Breast epithelium (tissue), 4 donors: Measurements from ENCODE around the gene ARFRP1. TPM values are rescaled to one million over a fixed set of nuclear protein-coding genes. Genes with fewer than 3 reads are reported as not detected.
"Not testable (repeated sequence)": the region's sequence is repeated elsewhere in the genome, so short reads cannot be mapped to it uniquely, and the experiment has no call there.

Experiments used
- DNase-seq, 2 donors: peaks; one replicate each; pipeline ENCODE4 v3.0.0-alpha.2; 2019; ENCODE audit warnings: low spot score in 2 of 2
- H3K27ac ChIP-seq, 2 donors: fragments of 200-600 bp; sonication (generic) in 1 of 2; one replicate each; pipeline ENCODE4 v1.5.1; 2016 to 2019; ENCODE audit warnings: mild to moderate bottlenecking in 1 of 2
- H3K27me3 ChIP-seq, 2 donors: fragments of 200-600 bp; sonication (generic) in 1 of 2; one replicate each; pipeline versions ENCODE4 v1.5.1 to v1.6.0; 2017 to 2019; ENCODE audit warnings: control low read depth in 1 of 2, mild to moderate bottlenecking in 1 of 2
- H3K36me3 ChIP-seq: fragments of 200-600 bp; one replicate; pipeline ENCODE4 v1.5.1; 2019
- H3K4me1 ChIP-seq, 2 donors: fragments of 200-600 bp; sonication (generic); one replicate each; pipeline ENCODE4 v1.5.1; 2016 to 2019; ENCODE audit warnings: control low read depth in 1 of 2
- H3K4me3 ChIP-seq, 3 donors: fragments of 200-600 bp; sonication (generic); 1 replicate in 2 of 3; 2 replicates in 1 of 3; pipeline ENCODE4 v1.5.1; 2016 to 2019; ENCODE audit warnings: mild to moderate bottlenecking in 3 of 3, moderate library complexity in 2 of 3
- H3K9me3 ChIP-seq, 2 donors: fragments of 200-600 bp; sonication (generic) in 1 of 2; one replicate each; pipeline ENCODE4 v1.5.1; 2016 to 2019; ENCODE audit warnings: control low read depth in 1 of 2
- POLR2A ChIP-seq: fragments of 450-650 bp; IDR thresholded peaks from one replicate; pipeline ENCODE4 v1.6.1; 2016; ENCODE audit warnings: antibody characterized with exemption, mild to moderate bottlenecking, moderate library complexity
- POLR2AphosphoS5 ChIP-seq, 3 donors: sonication (generic); formaldehyde crosslinking; IDR thresholded peaks; one replicate each; pipeline ENCODE4 v1.6.1; 2017; ENCODE audit warnings: antibody characterized with exemption in 3 of 3
- intact Hi-C: fragments of 100-400 bp; cut with DNase I; formaldehyde crosslinking; loops from one replicate; pipeline ENCODE4 v1.15.1; 2023; ENCODE audit warnings: low total_unique reads
- total RNA-seq, 3 donors: library from RNA; depleted of rRNA; stranded (reverse); fragments of >200 nt; gene quantifications; one replicate each; pipeline ENCODE4 v1.1.0, GENCODE V29; 2016
- TF ChIP-seq, protein P1 (sequence below), 3 donors: fragments of 450-650 bp; IDR thresholded peaks; one replicate each; pipeline ENCODE4 v1.5.1; 2016 to 2017; ENCODE audit warnings: antibody characterized with exemption in 3 of 3, mild to moderate bottlenecking in 3 of 3, moderate library complexity in 3 of 3

ARFRP1 gene
- total RNA-seq, 3 donors from 2014 or later: 30.7 to 41.0 (median 32.3) TPM

DNA sequence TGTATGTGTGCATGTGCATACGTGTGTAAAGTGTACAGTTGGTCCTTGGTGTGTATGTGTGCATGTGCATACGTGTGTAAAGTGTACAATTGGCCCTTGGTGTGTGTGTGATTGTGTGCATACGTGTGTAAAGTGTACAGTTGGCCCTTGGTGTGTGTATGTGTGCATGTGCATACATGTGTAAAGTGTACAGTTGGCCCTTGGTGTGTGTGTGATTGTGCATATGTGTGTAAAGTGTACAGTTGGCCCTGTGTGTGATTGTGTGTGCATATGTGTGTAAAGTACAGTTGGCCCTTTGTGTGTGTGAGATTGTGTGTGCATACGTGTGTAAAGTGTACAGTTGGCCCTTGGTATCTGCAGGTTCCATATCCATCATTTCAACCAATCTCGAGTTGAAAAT, 23.6 kb upstream of the ARFRP1 start:
- intact Hi-C loops: no loop called here
- no peaks in the 10 kb centered on the region for H3K4me1 ChIP-seq
- no peaks in the 10 kb centered on the region for H3K27me3 ChIP-seq
- TF ChIP-seq, protein P1, sequence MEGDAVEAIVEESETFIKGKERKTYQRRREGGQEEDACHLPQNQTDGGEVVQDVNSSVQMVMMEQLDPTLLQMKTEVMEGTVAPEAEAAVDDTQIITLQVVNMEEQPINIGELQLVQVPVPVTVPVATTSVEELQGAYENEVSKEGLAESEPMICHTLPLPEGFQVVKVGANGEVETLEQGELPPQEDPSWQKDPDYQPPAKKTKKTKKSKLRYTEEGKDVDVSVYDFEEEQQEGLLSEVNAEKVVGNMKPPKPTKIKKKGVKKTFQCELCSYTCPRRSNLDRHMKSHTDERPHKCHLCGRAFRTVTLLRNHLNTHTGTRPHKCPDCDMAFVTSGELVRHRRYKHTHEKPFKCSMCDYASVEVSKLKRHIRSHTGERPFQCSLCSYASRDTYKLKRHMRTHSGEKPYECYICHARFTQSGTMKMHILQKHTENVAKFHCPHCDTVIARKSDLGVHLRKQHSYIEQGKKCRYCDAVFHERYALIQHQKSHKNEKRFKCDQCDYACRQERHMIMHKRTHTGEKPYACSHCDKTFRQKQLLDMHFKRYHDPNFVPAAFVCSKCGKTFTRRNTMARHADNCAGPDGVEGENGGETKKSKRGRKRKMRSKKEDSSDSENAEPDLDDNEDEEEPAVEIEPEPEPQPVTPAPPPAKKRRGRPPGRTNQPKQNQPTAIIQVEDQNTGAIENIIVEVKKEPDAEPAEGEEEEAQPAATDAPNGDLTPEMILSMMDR (IDR thresholded peaks at IDR 0.05): no peak
- TF ChIP-seq POLR2A (no peak), POLR2AphosphoS5 (IDR thresholded peaks at IDR 0.05) (no peak)
- no peaks in the 10 kb centered on the region for H3K9me3 ChIP-seq
- no peak overlapping the region for H3K4me3 ChIP-seq
- no peaks in the 10 kb centered on the region for H3K36me3 ChIP-seq
- no peak for DNase-seq
- H3K27ac ChIP-seq: no peak overlapping the region

- H3K27ac ChIP-seq, H3K9me3 ChIP-seq, H3K4me3 ChIP-seq, H3K27me3 ChIP-seq, H3K36me3 ChIP-seq, DNase-seq, H3K4me1 ChIP-seq, intact Hi-C loops: not testable (repeated sequence)
These were observed 22.5 kb upstream of the ARFRP1 start for GRCh38 chr20:63730189-63730733.

GRCh38 chr20:63722967-63723622, 15.3 kb upstream of the ARFRP1 start:
- H3K4me3 ChIP-seq, intact Hi-C loops, H3K27me3 ChIP-seq, H3K36me3 ChIP-seq, DNase-seq, H3K4me1 ChIP-seq, H3K27ac ChIP-seq: not testable (repeated sequence)
- peaks cover 16 to 25% of the 10 kb centered on the region in 2 donors for H3K9me3 ChIP-seq

DNA sequence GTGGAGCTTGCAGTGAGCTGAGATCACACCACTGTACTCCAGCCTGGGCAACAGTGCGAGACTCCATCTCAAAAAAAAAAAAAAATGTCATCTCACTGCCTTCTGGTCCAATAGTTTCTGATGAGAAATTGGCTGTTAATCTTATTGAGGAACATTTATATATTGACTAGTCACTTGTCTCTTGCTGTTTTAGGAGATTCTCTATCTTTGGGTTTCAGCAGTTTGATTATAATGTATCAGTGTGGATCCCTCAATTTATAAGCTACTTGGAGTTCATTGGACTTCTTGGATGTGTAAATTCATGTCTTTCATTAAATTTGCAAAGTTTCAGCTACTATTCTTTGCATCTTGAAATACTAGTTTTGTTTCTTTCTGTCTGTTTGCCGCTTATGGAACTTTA, 11.2 kb upstream of the ARFRP1 start:
- H3K9me3 ChIP-seq: peaks cover 16 to 23% of the 10 kb centered on the region in 2 donors
- intact Hi-C loops: no loop called here
- TF ChIP-seq POLR2A (no peak), POLR2AphosphoS5 (IDR thresholded peaks at IDR 0.05) (no peak)
- TF ChIP-seq, protein P1 (IDR thresholded peaks at IDR 0.05): no peak

GRCh38 chr20:63714858-63715257, 7.1 kb upstream of the ARFRP1 start:
- no peak for DNase-seq
- intact Hi-C loops: no loop called here
- H3K4me3 ChIP-seq: no peak overlapping the region
- TF ChIP-seq, protein P1 (IDR thresholded peaks at IDR 0.05): no peak
- TF ChIP-seq POLR2A (no peak), POLR2AphosphoS5 (IDR thresholded peaks at IDR 0.05) (no peak)
- no peaks in the 10 kb centered on the region for H3K27me3 ChIP-seq
- H3K9me3 ChIP-seq: peaks cover 16 to 25% of the 10 kb centered on the region in 2 donors
- no peak overlapping the region for H3K27ac ChIP-seq
- H3K36me3 ChIP-seq: no peaks in the 10 kb centered on the region
- no peaks in the 10 kb centered on the region for H3K4me1 ChIP-seq

More for the DNA sequence above, 11.2 kb upstream of the ARFRP1 start:
- H3K4me1 ChIP-seq: no peaks in the 10 kb centered on the region
- no peaks in the 10 kb centered on the region for H3K36me3 ChIP-seq
- no peaks in the 10 kb centered on the region for H3K27me3 ChIP-seq
- no peak overlapping the region for H3K4me3 ChIP-seq
- no peak overlapping the region for H3K27ac ChIP-seq
- no peak for DNase-seq

GRCh38 chr20:63712191-63712590, 4.4 kb upstream of the ARFRP1 start:
- no peak for TF ChIP-seq POLR2A
- TF ChIP-seq, protein P1 (IDR thresholded peaks at IDR 0.05): no peak
- TF ChIP-seq POLR2AphosphoS5 (IDR thresholded peaks at IDR 0.05): no peak
- peaks cover 0 to 7% of the 10 kb centered on the region in 2 donors for H3K4me1 ChIP-seq
- no peak overlapping the region for H3K27ac ChIP-seq
- no peaks in the 10 kb centered on the region for H3K36me3 ChIP-seq
- peaks cover 10 to 13% of the 10 kb centered on the region in 2 donors for H3K9me3 ChIP-seq
- no peak for DNase-seq
- H3K4me3 ChIP-seq: no peak overlapping the region
- intact Hi-C loops: no loop called here
- no peaks in the 10 kb centered on the region for H3K27me3 ChIP-seq
